Stimulated activated CD4-positive, alpha-beta T cell treated with anti-CD3 and anti-CD28 coated beads, TNF-alpha, amount 100 ng/mL, for 1 hour (primary cell): ENCODE results near the gene CD79B.
A peak's percentile ranks its signal among the peaks of the same experiment; 100 is the strongest.
"Not testable (repeated sequence)": the region's sequence is repeated elsewhere in the genome, so short reads cannot be mapped to it uniquely, and the experiment has no call there.

Experiments used
- DNase-seq, 3 donors: peaks; one replicate each; pipeline ENCODE4 v3.0.0-alpha.2; 2020; ENCODE audit warnings: low read depth in 3 of 3, low spot score in 1 of 3

Gene CD79B

GRCh38 chr17:63915753-63916152, 16.4 kb downstream of the CD79B start:
- DNase-seq, result not testable (repeated sequence)

- no peak for DNase-seq
Observed at GRCh38 chr17:63914471-63914870, 17.7 kb downstream of the CD79B start.

- peak in 2 of 3 donors; percentile 35 to 49 for DNase-seq
Observed at GRCh38 chr17:63911657-63912100, 20.5 kb downstream of the CD79B start.

- DNase-seq, result no peak
Observed at GRCh38 chr17:63911041-63911635, 21.0 kb downstream of the CD79B start, which contains the start of gene CSHL1. Gene CSHL1 (minus strand): TSS chr17:63911258. CDS start chr17:63911196, 62 bp downstream.

- no peak for DNase-seq
Observed at GRCh38 chr17:63910096-63910495, 22.0 kb downstream of the CD79B start.

GRCh38 chr17:63909586-63909985, 22.5 kb downstream of the CD79B start:
- DNase-seq, result not testable (repeated sequence)

GRCh38 chr17:63907161-63907778, 24.9 kb downstream of the CD79B start:
- not testable (repeated sequence) for DNase-seq

- not testable (repeated sequence) for DNase-seq
Observed at GRCh38 chr17:63904796-63905195, 27.3 kb downstream of the CD79B start.

GRCh38 chr17:63903787-63904201, 28.3 kb downstream of the CD79B start:
- DNase-seq, result not testable (repeated sequence)

GRCh38 chr17:63901971-63902370, 30.2 kb downstream of the CD79B start:
- not testable (repeated sequence) for DNase-seq

- DNase-seq, result not testable (repeated sequence)
Observed at GRCh38 chr17:63898899-63899798, 33.0 kb downstream of the CD79B start.

- not testable (repeated sequence) for DNase-seq
Observed at GRCh38 chr17:63896524-63897354, 35.4 kb downstream of the CD79B start, which contains the start of gene CSH1. Gene CSH1 (minus strand): TSS chr17:63896574. CDS start chr17:63896511, 63 bp downstream.

- not testable (repeated sequence) for DNase-seq
Observed at GRCh38 chr17:63894821-63895220, 37.3 kb downstream of the CD79B start.

GRCh38 chr17:63894021-63894420, 38.1 kb downstream of the CD79B start:
- DNase-seq, result not testable (repeated sequence)

- DNase-seq, result not testable (repeated sequence)
Observed at GRCh38 chr17:63892316-63893037, 39.7 kb downstream of the CD79B start.

- DNase-seq, result not testable (repeated sequence)
Observed at GRCh38 chr17:63889026-63889848, 42.9 kb downstream of the CD79B start.

- DNase-seq, result not testable (repeated sequence)
Observed at GRCh38 chr17:63885119-63885518, 47.0 kb downstream of the CD79B start.

- DNase-seq, result not testable (repeated sequence)
Observed at GRCh38 chr17:63882626-63883126, 49.5 kb downstream of the CD79B start.
